ENCODE results near the gene SETD4.

SETD4 gene

DNA sequence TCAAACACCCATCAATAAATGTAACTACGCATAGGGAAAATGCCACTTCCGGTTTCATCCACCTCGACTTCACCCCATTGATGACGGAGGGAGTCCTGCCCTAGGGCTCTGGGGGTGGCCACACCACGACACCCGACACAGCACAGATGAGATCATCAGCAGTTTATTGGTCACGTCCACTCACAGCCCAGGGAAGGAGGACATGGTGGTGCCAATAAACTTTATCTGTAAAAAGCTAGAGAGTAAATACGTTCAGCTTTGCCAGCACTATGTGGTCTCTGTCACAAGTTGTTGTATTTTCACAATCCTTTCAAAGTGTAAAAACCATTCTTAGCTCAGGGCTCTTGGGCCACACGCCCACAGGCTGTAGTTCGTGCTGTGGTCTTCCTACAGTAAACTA lies 16.3 kb downstream of the SETD4 start:
- no peak for DNase-seq

DNA sequence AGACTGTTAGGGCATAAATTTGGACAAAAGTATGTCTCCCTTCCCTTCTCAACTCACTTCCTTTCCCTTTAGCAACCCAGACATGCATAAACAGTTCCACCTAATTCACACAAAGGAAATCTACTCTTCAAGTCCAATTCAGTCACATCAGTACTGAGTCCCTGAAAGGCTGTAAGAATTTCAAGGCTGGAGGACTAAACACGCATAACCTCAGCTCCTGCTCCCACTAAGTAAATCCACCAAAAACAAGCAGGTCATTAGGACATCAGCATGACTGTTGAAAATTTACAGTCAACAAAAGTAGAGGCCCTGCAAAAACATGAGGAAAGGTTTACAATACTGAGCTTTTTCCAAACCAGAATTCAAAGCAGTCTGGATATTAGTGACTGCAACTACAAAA lies 18.4 kb downstream of the SETD4 start:
- no peak for DNase-seq

GRCh38 chr21:36040389-36040788 lies 19.9 kb downstream of the SETD4 start:
- DNase-seq: no peak

DNA sequence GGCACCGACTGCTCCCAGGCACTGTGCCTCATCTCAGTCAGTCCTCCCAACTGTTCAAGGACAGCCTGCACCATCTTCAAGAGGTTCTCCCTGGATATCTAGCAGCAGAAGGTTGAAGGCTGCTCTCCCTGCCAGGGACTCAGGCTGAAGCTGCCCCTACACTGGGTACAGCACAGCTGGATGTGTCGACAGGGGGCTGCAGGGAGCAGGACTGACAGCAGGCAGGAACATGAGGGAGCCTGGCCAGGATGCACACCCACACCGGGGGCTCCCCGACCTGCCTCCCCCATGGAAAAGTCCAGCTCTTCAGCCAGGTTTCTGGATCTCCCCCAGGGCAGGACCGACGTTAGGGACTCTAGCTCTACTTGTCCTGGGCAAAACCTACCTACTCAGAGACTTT lies 20.5 kb downstream of the SETD4 start:
- no peak for DNase-seq

GRCh38 chr21:36038701-36039497 lies 21.4 kb downstream of the SETD4 start:
- no peak for DNase-seq

- no peak for DNase-seq
These were observed 24.9 kb downstream of the SETD4 start for GRCh38 chr21:36035381-36035791.

- no peak for DNase-seq
These were observed 26.0 kb downstream of the SETD4 start for GRCh38 chr21:36034211-36034913.

DNA sequence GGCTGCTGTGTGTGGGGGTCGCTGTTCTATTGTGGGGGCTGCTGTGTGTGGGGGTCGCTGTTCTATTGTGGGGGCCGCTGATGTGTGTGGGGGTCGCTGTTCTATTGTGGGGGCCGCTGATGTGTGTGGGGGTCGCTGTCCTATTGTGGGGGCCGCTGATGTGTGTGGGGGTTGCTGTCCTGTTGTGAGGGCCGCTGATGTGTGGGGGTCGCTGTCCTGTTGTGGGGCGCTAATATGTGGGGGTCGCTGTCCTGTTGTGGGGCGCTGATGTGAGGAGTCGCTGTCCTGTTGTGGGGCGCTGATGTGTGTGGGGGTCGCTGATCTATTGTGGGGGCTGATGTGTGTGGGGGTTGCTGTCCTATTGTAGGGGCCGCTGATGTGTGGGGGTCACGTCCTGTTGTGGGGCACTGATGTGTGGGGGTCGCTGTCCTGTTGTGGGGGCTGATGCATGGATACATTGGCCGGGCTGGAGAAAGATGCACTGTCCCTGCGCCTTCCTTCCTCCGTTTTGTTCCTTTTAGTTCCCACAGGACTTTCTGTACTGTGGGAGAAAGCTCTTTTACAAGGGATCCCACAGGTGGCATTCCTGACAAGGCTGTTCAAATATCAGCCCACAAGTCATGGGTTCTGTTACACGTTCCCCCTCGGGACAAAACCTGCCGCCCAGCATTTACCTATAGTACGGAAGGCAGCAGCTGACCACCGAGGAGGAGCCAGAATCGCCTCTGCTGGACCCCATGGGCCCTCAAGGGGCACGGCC lies 27.5 kb downstream of the SETD4 start:
- DNase-seq: no peak

- DNase-seq: no peak
These were observed 29.6 kb downstream of the SETD4 start for GRCh38 chr21:36030581-36031189.

GRCh38 chr21:36029309-36029708 lies 31.0 kb downstream of the SETD4 start:
- DNase-seq: no peak

DNA sequence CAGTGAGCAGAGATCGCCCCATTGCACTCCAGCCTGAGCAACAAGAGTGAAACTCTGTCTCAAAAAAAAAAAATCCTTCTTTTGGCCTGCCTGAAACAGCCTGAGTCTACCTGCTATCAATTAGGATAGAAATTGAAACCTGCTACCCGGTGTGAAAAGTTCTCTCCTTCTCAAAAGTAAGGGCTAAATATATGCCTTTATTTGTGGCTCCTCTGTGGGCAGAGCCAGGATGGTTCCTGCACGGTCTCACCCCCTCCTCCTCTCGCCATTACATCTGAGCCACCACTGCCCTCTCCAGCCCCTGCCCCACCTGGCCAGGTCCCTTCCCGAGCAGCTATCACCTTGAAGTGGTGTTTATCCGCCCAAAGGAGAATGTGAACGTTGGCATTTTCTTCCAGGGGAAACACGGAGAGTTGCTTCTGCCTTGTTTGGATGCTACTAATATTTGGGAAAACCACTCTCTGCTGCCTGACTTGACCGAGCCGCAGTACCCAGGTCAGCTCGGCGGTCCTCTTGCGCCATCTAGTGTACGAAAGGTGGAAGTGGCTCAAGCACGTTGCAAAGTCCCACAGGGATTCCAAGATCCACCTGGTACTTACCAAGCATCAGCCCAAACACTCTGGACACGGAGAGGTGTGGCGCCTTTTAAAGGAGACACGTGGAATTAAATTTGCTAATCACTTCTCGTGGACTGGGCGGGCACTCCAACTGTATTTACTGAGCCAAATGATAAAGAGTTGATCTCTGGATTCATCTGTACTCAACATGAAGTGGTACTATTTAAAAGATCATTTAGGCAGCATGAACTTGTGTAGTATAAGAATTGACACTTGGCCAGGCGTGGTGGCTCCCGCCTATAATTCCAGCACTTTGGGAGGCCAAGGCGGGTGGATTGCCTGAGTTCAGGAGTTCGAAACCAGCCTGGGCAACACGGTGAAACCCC lies 31.9 kb downstream of the SETD4 start:
- peak; percentile 55 for DNase-seq

- DNase-seq: peak; percentile 8
These were observed 33.0 kb downstream of the SETD4 start for GRCh38 chr21:36027347-36027746.

- no peak for DNase-seq
These were observed 35.5 kb downstream of the SETD4 start for GRCh38 chr21:36024782-36025181.

GRCh38 chr21:36023092-36023480 lies 37.2 kb downstream of the SETD4 start:
- no peak for DNase-seq

DNA sequence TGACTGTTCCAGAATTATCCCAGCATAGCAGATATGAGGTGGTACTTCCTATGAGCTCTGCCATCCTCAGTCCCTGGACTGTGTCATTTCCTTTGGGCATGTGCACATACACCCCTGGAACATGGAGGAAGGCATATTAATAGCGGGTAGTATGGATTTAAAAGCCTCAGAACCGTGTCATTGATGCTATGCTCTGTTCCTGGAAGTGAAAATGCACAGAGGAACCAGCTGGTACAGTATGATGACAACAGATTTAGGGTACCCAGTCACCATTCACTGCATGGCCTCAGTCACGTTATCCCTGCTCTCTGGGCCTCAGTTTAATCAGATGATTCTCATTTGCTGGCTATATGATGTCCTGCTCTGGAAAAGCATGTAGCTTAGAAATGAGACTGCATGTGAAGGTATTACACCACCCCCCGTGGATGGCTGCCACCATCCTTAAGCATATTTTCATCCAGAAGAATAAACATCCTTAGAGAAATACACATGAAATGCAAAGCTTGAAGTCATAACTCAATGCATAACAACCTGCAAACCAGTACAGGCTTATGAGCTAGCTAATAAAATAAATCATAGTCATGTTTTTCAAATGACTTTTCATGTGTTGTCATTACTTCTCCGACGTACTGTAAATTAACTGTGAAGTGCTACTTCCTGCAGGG lies 37.8 kb downstream of the SETD4 start:
- DNase-seq: no peak

GRCh38 chr21:36021251-36021837 lies 39.0 kb downstream of the SETD4 start:
- peak; percentile 4 for DNase-seq

DNA sequence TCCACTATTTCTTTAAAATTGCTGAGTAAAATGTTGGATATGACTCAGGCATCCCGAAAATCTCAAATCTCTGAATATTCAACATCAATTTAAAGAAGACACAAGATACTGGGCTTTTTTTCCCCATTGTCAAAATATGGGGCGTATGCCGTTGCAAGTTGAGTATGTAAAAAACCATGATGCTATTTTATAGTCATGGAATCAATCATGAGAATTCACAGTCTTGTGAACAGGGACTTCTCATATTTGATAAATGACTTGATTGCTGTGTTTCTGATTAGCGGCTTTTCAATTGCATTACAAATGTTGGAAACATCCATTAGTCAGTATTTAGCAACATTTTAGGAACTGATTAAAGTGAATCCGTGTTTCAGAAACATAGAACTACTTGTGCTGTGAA lies 45.3 kb downstream of the SETD4 start:
- DNase-seq: no peak

GRCh38 chr21:36010801-36011200 lies 49.5 kb downstream of the SETD4 start:
- no peak for DNase-seq

GRCh38 chr21:36008505-36008904 lies 51.8 kb downstream of the SETD4 start:
- no peak for DNase-seq

DNA sequence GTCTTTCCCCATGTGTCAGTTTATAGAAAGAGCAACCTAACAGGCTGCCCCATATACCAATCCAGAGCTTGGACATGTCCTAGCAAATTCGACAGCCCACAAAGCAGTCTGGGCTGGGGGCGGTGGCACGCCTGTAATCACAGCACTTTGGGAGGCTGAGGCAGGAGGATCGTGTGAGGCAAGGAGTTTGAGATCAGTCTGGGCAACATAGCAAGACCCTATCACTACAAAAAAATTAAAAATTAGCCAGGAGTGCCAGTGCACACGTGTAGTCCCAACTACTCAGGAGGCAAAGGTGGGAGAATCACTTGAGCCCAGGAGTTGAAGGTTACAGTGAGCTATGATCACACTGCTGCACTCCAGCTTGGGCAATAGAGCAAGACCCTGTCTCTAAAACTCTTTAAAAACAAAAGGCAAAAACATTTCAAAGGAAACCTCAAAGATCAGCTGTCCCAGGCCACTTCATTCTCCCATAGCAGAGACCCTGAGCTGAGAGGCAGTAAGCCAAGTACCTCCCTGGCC lies 54.4 kb downstream of the SETD4 start:
- no peak for DNase-seq

GRCh38 chr21:36005018-36005417 lies 55.3 kb downstream of the SETD4 start:
- DNase-seq: no peak
